ENCODE results near the gene KLHDC4.
"Not testable (repeated sequence)": the region's sequence is repeated elsewhere in the genome, so short reads cannot be mapped to it uniquely, and the experiment has no call there.

KLHDC4 gene

GRCh38 chr16:87684106-87684677 is 81.6 kb downstream of the KLHDC4 start:
- DNase-seq (ENCODE audit: low read depth): no peak

- DNase-seq (ENCODE audit: low read depth): no peak
These were observed 82.9 kb downstream of the KLHDC4 start for GRCh38 chr16:87682852-87683399.

DNA sequence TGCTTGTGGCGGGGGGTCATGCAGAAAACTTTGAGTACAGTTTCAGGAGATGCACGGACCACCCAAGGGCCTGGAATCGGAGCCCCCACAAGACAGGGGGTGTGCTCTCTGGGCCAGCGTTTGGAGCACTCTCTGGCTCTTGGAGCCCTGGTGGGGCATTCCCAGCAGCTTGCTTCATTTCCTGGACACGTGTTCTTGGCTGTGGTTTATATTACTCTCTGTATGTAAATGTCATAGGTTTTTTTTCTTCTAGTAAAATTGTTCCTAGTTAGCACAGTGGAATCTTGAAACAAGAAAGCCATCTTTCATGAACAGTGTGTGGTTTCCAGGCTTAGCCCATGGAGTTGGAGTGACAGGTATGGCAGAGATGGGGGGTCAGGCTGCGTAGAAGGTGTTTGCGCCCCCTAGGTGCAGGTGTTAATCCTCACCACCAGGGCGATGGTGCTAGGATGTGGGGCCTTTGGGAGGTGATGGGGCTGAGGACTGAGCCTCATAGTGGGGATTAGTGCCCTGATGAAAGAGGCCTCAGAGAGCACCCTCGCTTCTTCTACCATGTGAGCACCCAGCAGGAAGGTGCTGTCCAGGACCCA is 83.7 kb downstream of the KLHDC4 start:
- DNase-seq (ENCODE audit: low read depth): peak; percentile 82

- not testable (repeated sequence) for DNase-seq (ENCODE audit: low read depth)
These were observed 84.7 kb downstream of the KLHDC4 start for GRCh38 chr16:87681051-87681602.

GRCh38 chr16:87680272-87680644 is 85.5 kb downstream of the KLHDC4 start:
- DNase-seq (ENCODE audit: low read depth): no peak

GRCh38 chr16:87679593-87680271 is 86.1 kb downstream of the KLHDC4 start:
- DNase-seq (ENCODE audit: low read depth): no peak

DNA sequence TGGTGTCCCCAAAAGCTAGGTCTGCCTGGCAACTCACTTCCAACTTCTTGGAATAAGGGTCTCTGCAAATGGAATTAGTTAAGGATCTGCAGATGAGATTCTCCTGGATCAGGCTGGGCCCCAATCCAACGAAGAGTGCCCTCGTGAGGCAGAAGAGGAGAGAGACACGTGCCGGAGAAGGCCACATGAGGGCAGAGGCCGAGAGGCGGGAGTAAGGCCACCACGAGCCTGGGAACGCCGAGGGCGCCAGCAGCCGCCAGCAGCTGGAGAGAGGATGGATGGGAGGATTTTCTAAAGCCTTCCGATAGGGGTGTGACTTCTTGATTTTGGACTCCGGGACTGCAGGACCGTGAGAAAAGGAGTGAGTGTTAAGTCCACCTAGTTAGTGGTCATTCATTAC is 87.2 kb downstream of the KLHDC4 start:
- no peak for DNase-seq (ENCODE audit: low read depth)

GRCh38 chr16:87677830-87678229 is 88.0 kb downstream of the KLHDC4 start:
- DNase-seq (ENCODE audit: low read depth): no peak

DNA sequence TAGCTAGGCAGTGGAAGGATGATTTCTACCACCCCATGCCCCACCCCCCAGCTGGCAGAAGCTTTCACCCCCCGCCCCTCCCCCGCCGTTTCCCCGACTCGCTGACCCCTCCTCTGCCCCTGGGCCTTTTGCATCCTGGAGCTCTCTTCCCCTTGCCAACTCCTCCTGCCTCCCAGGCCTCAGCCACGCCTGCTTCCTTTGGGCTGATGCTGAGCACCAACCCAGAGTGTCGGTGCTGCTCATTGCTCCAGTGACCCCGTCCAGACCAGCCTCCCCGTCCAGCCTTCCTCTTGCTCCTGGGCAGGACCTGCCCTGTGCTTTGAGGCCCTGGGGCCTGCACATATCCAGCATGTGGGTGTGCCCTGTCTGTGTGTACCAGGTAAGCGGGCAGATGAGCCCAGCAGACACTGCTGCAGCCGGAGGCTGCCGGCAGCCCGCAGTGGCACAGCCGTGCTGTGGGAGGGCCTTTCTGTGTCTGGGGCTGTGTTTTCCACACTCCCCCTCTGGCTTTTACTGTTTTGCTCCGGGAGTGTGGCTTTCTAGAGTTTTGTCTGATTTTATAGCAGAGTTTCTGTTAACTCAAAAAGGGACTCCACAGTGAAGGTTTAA is 90.6 kb downstream of the KLHDC4 start:
- peak; percentile 22 for DNase-seq (ENCODE audit: low read depth)

DNA sequence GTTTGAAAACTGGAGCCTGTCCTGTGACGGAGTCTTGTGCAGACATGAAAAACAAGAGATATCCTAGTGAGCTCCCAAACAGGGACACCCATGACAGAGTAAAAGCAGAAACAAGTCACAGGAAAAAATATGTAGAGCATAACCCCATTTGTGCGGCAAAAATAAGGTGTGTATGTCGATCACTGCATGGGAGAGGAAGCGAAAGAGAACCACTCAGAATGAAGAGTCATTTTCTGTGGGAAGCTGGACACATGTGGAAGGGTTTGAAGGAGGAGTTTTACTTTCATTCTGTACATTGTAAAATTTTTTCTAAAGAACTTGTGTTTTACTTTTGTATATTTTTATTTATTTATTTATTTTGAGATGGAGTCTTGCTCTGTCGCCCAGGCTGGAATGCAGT is 91.4 kb downstream of the KLHDC4 start:
- no peak for DNase-seq (ENCODE audit: low read depth)

DNA sequence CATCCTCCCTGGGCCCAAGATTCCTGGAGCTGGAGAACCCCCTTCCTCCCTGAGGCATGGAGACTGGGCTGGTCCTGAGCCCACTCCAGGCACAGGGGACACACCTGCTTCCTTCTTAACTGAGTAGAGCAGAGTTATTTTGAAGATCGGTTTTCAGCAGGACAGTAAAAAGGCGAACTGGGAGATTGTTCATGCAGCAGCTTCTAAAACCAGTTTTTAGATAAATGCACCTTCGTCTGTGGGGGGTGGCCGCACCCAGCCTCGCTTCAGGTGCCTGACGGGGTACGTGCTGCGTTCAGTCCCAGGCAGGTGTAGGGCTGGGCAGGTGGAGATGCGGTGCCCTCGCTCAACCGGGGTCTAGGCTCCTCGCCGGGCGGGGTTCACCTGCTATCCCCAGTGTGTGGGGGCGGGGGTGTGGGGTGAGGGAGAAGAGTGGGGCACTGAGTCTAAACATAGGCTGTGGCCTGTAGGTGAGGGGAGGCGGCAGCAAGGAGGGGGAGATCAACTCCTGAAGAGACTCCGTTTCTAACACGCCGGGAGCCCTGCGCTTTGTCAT is 94.0 kb downstream of the KLHDC4 start:
- no peak for DNase-seq (ENCODE audit: low read depth)

DNA sequence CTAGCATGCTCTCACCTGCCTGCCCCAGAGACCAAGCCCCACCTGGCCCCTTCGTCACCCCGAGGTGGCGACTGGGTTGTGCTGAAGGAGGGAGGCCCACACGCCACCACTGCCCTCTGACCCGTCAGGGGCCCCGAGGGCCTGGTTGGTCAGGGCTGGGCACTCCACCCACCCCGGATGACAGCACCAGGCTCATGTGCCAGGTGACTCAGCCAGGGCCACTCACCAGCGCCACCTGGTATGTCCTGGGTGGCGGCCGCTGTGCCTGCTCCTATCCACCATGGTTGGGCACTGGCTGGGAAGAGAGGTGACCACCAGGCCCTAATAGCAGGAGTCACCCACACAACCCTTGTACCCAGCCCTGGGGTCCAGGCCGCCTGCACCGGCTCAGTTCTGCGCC is 94.6 kb downstream of the KLHDC4 start:
- DNase-seq (ENCODE audit: low read depth): no peak

DNA sequence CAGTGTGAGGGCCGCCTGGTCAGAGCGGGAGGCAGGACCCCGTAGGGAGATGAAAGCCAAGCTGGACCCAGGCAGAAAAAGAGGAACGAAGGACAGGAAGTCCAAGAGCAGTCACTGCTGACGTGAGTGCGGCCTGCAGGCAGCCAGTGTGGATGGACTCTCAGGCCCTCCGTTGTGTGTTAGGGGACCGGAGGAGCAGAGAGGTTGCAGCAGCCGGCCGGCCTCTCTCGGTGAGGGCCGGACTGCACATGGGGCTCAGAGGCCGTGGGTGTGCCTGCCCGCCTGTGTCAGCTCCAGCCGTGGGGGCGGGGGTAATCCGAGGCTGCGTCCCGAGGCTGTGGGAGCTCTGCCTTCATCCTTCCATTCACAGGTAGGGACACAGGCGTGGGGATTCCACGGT is 96.1 kb downstream of the KLHDC4 start:
- DNase-seq (ENCODE audit: low read depth): no peak

DNA sequence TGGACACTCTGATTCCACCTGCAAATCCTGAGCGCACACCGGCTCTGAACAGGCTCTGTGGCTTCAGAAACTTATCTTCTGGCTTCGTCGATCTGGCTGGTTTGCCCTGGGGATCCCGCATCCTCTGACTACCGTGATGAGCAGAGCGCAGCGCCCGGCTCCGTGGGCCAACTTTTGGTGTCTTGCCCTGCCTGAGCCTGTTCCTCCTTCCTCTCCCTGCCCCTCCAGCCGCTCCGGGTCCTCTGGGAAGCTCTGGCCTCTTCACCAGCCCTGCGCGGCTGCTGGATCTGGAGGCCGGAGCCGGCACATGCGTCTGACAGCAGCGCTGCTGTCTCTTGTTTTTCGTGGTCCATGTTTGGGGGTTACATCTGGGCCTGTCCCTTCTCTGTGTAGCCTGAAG is 97.8 kb downstream of the KLHDC4 start:
- no peak for DNase-seq (ENCODE audit: low read depth)

DNA sequence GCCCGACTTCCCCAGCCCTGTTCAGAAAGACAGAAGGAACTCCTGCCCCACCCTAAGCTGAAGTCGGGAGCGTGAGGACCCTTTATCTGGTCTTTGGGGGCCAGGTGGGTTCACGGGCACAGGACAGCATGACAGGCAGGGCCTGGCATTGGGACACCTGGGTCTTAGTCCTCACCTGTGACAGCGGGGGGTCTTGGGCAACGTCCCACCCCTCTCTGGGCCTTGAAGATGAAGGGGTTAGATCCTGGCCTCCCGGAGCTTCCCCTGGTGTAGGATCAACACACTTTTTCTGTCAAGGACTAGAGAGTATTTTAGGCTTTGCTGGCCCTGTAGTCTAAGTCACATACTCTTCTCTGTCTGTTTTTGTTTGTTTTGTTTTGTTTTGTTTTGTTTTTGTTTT is 98.3 kb downstream of the KLHDC4 start:
- DNase-seq (ENCODE audit: low read depth): no peak

DNA sequence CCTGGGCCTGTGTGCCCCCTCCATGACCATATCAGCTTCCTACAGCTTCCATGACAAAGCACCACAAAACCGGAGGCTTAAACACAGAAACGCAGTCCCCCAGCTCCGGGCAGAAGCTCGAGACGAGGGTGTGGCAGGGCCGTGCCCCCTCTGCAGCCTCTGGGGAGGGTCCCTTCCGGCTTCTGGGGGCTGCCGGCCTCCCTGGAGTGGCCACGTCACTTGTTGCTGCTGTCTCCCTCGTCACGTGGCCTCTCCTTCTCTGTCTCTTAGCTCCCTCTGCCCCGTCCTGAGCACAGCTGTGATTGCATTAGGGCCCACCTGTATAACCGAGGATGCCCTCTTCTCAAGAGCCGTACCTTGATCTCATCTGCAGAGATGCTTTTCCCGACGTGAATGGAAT is 98.9 kb downstream of the KLHDC4 start:
- no peak for DNase-seq (ENCODE audit: low read depth)

GRCh38 chr16:87665193-87665592 is 100.6 kb downstream of the KLHDC4 start:
- DNase-seq (ENCODE audit: low read depth): no peak

DNA sequence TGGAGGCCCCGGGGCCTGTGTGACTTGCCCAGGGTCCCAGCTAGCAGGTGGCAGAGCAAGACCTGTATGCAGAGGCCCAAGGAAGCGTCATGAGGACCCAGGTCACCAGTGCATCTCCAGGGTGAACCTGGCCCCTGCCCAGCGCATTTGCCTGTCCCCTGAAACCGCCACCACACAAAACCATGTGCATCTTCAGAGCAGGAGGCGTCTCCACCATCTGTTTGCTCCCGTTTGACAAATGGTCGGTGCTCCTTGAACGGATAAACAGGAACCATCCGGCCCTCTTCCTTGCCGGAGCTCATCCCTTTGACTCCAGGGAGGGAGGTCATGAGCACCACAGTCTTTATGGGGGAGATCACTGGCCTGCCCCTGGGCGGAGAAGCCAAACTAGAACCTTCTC is 101.0 kb downstream of the KLHDC4 start:
- no peak for DNase-seq (ENCODE audit: low read depth)

DNA sequence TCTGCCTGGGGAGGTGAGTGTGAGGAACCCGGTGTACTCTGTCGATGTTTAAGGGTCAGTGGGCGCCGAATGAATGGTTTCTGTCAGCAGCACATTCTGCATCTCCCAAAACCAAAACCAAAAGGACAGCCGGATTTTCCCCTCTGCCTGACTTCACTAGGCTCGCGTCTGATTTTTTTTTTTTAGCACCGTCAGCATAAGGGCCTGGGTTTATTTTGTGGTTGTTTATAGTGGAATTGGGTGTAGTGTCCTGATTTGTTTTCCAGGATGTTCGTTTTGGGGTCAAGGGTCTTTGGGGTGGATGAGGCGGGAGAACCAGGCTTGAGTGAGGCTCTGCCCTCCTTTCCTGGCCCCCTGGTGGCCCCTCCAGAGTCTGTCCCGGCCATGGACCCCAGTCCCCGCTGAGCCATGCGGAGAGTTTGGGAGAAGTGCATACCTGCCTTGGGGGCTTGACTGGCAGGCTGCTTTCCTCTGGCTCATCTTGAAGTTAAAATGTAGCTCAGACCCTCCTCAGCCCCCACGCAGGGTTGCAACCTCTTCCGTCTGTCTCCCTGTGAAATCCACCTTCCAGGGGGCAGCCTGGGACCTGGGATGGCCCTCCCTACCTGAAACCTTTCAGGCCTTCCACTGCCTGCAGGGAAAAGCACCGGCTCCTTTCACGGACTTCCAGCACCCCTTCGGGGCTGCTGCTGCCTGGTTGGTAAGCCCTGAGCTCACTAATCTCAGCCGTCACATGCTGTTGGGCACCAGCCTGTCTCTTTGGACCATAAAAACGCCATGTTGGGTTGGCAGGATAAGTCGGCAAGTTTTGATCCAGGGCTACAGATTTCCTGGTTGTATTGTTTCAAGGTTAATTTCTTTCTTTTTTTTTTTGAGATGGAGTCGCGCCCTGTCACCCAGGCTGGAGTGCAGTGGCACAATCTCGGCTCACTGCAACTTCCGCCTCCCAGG is 103.3 kb downstream of the KLHDC4 start:
- no peak for DNase-seq (ENCODE audit: low read depth)

DNA sequence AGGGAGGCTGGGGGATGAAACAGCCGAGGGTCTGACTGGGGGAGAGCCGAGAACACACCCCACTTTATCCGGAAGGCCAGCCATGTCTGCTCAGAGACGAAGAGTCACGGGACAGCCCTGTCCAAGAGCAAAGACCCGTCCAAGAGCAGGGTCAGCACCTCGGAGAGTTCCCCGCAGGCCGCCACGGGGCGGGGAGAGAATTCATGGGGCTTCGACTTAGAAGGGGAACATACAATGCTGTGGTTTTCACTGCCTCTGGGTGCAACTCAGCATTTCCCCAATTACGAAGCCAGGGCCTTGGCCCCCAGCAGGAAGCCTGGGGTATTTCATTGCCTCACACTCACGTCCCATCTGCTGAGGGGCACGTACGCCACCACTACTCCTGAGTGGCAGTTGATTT is 104.2 kb downstream of the KLHDC4 start:
- peak; percentile 56 for DNase-seq (ENCODE audit: low read depth)

- no peak for DNase-seq (ENCODE audit: low read depth)
These were observed 107.1 kb downstream of the KLHDC4 start for GRCh38 chr16:87658564-87659225.

Measured in EH (cell line).